NCI-H82 (cell line): ENCODE data around the gene SLC10A2.

Experiments used
- DNase-seq: peaks from one replicate; lab custom pipeline; 2025; lab: John Stamatoyannopoulos, UW

The SLC10A2 gene

DNA sequence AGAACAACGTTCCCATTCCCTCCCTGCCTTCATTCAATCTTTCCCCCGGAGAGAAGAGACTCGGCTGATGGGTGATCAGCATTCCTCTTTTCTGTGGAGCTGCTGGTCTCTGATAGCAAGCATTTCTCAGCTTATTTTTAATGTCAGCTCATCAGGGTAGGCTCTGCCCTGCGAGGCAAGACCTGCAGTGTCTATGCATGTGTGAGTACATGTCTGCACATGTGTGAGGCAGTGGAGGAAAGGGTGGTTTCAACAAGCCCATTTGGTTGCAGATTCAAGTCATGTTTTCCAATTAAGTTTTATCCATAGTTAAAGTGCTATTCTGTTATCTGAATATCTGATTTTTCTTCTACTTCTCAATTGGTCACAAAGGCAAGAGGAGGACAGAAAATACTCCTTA, 19.5 kb downstream of the SLC10A2 start:
- DNase-seq = no peak

DNA sequence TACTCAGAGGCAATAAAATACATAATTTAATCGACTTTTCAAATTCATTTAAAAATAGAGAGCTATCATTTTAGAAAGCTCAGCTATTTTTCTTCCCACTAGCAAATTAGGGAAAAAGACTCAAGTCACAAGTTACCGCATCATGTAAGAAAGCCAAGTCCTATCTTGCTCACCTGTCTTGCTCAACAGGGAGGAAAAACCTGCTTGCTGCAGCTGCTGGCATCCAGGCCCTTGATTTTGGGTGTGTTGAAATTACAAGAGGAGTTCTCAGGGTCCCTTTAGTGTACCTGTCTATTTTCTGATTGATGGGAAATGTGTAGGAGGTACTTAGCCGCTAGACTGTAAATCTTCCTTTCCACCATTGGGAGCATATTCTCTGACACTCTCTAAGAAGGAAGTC, 22.2 kb downstream of the SLC10A2 start:
- DNase-seq = no peak

DNA sequence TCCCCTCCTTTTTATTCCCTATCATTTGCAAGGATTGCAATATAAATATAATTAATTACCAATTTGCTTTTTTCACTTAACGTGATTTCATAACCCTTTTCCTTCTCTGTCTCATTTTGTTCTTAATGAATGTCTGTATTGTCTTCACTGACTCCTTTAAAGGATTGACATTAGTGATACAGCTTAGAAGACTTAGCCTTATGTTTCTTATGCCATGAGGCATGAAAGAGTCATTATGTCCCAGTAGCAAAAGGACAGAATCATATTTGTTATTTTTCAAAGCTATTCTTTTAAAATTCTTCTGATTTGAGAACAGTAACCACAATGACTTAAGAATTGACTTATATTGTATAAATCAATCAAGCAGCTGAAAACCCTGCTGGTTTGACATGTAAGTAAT, 26.2 kb downstream of the SLC10A2 start:
- DNase-seq = no peak

DNA sequence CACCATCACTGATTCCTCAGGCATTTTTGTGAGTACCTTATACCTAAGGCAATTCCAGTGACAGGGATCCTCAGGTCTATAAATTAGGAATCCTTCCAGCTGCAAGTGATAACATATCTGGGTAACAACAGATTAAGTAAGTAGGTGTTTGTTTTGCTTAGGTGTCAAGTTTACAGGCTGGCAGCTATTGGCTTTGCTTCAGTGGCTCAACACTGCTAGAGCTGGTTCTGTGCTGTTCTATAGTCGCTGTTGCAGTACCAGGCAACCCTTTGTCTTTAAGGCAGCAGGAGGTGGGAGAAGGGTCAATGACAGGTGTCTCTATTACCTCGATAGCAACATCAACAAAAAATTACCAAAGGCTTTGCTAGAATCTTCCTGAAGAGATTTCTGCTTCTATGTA, 27.0 kb downstream of the SLC10A2 start:
- no peak for DNase-seq

DNA sequence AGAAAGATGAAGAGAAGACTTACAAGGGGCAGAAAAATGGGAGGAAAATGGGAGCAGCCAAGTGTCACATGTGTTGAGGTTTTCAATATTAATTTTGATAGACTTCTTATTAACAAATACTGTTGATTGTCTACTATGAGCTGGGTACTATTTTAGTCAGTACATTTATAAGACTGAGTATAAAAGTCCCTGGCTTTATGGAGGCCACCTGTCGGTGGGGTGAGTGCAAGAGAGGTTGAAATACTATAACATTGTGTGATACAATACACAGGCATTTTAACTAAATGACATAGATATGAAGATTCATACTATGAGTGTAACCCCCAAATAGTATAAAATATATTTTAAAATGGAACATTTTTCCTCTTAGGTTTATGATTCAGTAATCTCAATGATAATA, 29.9 kb downstream of the SLC10A2 start:
- no peak for DNase-seq

DNA sequence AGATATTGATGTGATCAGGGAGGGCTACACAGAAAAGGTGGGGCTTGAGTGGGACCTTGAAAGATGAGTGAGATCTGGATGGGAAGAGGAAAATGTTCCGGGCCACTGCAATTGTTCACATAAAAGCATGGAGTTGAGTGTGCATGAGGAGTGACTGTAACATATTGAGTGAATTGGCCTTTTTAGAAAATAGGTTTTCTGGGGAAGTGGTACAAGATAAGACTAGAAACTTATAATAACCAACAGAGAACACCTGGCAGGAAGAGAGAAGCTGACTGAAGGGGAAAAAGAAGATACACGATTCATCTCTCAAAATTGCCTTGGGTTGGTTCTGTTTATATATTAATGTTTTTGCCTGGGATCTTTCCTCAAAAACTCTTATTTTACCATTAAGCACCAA, 32.2 kb downstream of the SLC10A2 start:
- no peak for DNase-seq

DNA sequence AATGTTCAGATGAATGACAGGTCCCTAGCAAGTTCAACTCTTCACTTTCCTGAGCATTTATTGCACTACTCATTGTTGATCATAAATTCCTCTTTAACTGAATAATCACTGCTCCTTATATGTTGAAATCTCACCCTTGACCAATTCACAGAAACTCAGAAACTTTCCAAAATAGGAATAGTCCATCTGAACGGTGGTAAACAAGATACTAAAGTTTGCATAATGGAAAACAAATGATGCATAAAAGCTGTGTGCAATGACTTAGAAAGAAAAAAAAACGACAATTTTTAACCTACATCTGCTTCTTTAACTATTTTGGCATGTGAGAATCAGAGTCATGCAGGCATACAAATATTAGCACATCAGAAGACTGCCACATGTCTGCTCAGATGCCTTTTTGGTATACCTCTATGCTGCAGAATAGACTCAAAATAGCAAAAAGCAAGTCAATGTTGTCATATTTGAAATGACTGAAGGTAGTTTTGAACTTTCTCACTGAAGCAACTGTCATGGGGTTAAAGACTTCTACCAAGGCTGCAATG, 34.8 kb downstream of the SLC10A2 start:
- DNase-seq = no peak

DNA sequence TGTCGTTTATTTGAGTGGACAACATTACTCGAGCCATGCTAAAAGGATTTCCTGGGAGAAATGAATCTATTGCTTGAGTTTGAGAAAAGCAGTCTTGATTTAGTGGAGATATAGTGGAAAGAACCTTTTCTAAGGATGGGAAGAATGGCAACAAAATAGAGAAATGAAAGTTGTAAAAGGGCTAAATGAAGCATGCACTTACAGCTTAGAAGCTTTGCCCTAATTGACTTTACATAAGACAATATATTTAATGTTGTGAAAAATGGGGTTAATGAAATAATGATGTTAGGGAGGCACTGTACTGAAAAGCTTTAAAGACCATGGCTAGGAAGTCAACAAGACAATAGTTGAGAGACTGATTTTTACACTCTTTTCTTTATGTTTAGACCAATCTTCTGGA, 35.4 kb downstream of the SLC10A2 start:
- DNase-seq = no peak

DNA sequence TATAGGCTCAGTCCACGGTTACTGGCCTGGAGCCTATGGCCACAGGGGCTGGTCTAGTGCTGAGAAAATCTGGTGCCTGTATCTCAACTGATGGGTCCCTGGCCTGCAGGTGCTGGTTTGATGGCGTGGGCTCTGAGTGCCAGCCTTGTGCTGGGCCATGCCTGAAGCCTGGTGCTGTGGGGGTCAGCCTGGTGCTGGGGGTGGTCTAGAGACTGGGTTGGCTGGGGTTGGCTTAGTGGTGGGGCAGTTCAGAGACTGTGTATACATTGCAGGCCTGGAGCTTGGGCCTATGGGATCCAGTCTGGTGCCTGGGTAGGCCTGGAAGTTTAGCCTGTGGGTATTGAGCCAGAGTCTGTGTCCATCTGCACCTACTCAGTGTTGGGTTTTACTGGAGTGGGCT, 36.4 kb downstream of the SLC10A2 start:
- DNase-seq = no peak

DNA sequence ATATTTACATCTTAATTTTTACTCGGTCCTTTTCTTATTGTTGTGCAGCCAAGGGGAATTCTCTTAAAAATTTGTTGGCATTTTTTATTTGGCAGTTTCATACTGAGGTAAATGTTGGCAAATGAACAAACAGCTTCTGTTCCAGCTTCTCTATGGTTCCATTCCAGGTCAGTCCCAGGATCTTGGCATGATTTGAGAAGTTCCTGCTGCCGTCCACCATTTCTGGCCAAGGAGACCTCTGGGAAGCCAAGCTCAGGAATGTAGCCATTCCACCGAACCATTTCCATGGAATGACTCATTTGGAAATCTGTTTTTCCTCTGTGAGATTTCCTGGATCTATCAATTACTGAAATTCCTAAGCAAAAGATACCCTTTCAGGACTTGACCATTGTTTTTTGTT, 43.9 kb downstream of the SLC10A2 start:
- DNase-seq = no peak

DNA sequence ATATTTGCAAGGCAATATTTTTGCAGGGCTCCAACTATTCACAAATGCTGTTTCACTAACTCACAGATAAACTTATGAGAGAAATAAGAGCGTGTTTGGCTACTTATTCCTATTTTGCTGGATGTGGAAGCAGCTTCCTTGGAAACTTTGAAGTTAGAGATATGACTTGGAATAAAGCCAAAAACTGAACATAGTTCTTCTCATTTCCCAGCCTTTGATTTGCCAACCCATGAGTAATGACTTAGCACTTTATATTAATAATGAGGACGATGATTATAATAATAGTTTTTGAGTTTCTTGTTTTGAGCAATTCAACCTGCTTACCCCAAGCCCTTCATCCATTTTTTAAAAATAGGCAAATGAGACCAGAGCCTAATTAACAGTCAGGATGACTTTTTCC, 47.7 kb downstream of the SLC10A2 start:
- no peak for DNase-seq

DNA sequence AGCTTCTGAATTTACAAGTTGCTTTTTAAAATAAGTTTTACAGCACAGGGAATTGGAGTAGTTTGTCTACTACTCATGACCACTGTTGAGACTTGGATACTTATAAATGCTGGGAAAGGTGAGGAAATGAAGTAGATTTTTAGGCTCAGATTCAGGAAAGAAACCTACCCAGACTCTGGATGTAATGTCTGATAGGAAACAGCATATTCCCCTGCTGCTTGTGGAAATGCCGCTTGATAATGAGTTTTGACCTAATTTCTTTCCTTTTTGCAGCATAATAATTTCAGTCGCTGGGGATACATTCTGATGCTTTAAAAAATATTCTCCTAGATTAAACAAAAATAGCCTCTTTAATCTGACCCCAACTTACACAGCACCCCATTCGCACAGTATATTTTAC, 53.6 kb downstream of the SLC10A2 start:
- DNase-seq = no peak

DNA sequence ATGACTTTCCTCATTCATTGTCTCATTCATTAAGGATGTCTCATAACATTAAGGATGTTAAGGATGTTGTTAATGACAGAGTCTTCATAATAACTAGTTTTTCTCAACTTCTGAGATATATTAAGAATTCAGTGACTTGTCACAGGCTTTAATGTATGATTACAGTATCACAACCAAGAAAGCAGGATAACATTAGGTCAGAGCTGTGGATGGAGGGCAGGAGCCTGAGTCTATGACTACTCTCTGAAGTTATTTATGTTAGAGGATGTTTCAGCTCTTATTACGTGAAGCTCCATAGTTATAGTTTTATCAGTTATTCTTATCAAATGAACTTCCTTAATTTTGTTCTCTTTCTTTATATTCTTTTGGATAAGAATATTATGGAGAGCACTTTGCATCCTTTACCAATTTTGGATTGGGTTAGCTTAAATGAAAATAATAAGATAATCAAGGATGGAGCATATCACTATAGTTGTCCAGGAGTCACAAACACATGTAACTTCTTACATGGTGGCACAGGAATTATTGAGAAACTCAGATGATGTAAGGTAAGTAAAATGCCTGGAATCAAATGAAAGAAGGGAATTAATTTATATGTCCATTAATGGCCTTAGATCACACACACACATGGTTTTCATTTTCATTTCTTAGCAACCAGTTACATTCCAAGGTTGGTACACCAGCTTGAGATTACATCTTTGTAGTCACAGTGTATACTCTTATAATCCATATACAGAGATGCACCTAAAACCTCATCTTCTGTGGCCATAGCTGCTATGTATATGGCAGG, 57.0 kb downstream of the SLC10A2 start:
- DNase-seq = no peak

DNA sequence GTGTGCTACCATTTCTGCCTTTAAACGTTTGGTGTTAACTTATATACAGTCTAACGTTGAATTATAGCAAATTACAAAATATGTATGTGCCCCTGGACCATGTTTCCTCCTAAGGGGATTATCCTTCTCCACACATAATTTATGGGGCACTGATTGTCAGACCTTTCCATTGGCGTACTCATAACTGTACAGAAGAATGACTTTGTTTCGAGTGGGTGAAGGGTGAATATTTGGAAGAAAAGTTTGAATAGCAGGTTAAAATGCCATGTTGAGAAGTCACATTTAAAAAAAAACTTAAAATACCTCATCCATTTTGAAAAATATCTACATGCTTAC, 58.8 kb downstream of the SLC10A2 start:
- no peak for DNase-seq

DNA sequence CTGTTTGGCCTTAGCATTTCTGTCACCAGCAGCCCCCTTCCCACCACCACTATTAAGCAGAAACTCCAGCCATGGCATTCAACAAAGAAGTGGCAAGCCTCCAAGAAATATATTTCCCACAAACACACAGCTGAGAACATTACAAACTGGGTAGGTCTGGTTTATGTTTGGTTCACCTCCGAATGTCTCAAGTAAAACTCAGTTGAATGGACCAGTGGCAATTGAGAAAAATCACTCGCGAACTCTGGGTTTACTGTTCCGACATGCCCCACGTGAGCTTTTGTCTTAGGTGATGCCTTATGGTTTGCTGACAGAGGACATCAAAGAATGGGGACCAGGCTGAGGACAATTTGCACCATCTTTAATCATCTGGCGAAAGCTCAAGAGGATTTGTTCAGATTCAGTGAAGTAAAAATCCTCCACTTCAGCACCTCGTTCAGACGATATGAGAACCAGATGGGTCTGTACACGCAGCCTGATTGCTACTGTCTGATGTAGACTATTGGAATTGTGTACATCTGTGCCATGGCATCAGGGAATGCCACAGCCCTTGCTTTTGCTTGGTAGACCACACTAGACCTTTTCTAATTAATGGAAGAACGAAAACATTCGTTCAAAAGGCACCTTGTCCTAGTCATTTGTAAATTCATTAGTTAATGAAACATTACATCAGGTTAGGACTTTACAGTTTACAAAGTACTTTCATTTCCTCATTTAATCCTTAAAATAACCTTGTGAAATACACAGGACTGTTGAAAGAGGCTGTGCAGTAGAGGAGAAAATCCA, 59.4 kb downstream of the SLC10A2 start:
- DNase-seq = no peak

DNA sequence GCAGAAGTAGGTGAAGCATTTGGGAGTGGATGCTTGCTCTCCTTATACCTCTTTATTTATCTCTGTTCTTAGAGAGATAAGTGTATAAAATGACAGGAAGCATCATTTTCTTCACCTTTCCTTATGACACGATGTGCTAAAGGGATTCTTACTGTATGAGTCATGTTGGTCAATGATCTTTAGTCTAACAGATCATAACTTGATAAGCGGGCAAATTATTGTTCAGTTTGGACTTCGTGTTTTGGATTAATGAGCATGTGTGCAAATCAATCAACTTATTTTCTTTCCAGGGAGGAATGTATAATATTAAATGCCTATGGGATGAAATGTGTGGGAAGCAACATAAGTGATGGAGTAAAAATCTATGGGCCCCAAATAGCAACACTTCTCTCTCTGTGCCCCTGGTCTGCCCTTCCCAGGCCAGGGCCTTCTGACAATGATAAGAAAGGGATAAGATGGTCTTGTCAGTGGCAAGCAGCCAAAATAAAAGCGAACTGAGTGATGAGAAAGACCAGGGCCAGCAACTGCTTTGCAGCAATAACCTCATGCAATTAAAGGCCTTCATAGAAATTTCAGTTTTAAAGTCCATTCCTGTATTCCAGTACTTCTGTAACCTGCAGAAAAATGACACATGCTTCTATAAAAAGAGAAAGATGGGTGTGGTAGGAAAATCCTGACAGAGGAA, 61.4 kb downstream of the SLC10A2 start:
- no peak for DNase-seq

DNA sequence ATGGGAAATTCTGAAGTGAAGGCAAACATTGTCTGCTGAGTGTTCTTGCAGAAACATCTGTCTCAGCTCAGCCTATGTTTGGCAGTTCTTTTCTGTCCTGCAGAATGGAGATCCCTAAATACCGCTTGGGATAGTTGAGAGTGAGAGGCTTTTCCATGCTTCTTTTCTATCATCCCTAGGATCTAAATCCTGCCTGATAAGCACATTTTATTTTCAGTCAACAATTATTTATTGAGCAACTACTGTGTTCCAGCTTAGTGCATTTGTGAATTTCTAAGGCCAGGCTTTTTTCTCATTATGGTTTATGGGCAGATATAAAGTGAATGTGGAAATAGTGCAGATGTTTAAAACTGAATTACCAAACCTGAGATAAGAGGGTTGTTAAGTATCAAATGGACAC, 62.6 kb downstream of the SLC10A2 start:
- no peak for DNase-seq

DNA sequence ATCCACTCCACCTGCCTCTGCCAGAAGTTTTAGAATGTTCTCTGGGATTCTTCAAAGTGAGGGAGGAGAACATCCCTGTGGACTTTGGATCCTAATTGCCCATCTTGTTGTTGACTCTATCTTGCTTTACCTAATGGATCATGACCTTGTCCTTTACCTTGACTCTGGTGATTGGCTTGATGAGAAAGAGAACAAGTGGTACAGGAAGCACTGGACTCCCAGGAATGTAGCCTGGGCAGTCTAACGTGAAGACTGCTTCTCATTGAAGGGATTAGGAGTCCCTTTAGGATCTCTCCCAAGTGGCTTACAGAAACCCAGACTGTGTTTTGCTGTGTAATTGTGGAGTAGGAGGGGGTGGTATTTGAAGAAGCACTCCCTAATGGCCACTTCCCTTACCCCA, 63.9 kb downstream of the SLC10A2 start:
- DNase-seq = no peak

DNA sequence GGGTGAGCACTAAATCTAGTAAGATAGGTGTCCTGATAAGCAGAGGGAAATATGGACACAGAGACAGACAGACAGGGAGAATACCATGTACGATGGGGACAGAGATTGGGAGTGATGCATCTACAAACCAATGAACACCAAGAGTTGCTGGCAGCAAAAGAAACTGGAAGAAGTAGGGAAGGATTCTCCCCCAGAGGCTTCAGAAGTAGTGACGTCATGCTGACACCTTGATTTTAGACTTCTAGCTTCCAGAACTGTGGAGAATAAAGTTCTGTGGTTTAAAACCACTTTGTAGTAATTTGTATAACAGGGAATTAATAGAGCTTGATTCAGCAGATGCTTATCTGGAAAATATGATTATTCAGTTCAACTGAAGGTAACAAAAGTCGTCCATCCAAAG, 66.1 kb downstream of the SLC10A2 start:
- DNase-seq = no peak

DNA sequence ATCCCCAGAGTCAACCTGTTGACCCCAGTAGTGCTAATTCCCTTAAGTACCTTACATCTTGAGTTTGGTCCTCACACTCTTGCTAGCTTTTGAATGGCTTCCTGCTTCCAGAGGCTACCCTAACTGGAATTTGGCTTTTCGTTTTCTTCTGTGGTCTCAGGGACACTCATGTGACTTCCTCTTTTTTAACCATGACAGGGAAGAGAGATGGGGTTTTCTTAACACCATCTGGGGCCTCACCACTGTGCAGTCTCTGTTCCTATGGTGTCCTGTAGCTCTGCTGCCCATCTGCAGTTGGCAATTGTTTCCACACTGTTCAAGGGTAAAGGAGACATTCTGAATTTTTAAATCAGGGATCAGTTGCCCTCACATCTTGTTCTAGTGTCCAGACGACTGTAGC, 66.7 kb downstream of the SLC10A2 start:
- DNase-seq = no peak
